Endothelial cell of umbilical vein (primary cell): Measurements from ENCODE around the gene C11orf21.

Source experiments
- EZH2 ChIP-seq: IDR thresholded peaks from 2 replicates; pipeline ENCODE4 v1.6.1; 2012; ENCODE audit warnings: borderline replicate concordance, low read depth, mild to moderate bottlenecking, moderate library complexity, low read length, inconsistent platforms; ENCODE audit not compliant: severe bottlenecking
- GATA2 ChIP-seq: IDR thresholded peaks from 2 replicates; pipeline ENCODE4 v1.7.0; 2011; ENCODE audit warnings: low read depth, mild to moderate bottlenecking, moderate library complexity, mixed read lengths, low read length; ENCODE audit not compliant: insufficient read length, insufficient read depth
- POLR2A ChIP-seq: IDR thresholded peaks from 2 replicates; pipeline ENCODE4 v1.6.1; 2012; ENCODE audit warnings: low read depth, mild to moderate bottlenecking, control low read depth, low read length
- POLR2AphosphoS5 ChIP-seq: IDR thresholded peaks from 2 replicates; pipeline ENCODE4 v1.6.1; 2012; ENCODE audit warnings: low read depth, mild to moderate bottlenecking, control low read depth, low read length, moderate library complexity; ENCODE audit not compliant: insufficient read depth
- TF ChIP-seq, protein P1 (sequence below), 2 donors: IDR thresholded peaks; 1 replicate in 1 of 2; 2 replicates in 1 of 2; pipeline ENCODE4 v1.5.1; 2011; ENCODE audit warnings: low read length in 2 of 2, mild to moderate bottlenecking in 2 of 2, moderate library complexity in 2 of 2, control low read depth in 1 of 2, inconsistent platforms in 1 of 2, low read depth in 1 of 2; ENCODE audit not compliant: insufficient read depth in 1 of 2; ENCODE audit errors: extremely low read depth in 1 of 2
- TF ChIP-seq, protein P2 (sequence below): IDR thresholded peaks from 2 replicates; pipeline ENCODE4 v1.6.1; 2011; ENCODE audit not compliant: insufficient read depth, insufficient read length

DNA sequence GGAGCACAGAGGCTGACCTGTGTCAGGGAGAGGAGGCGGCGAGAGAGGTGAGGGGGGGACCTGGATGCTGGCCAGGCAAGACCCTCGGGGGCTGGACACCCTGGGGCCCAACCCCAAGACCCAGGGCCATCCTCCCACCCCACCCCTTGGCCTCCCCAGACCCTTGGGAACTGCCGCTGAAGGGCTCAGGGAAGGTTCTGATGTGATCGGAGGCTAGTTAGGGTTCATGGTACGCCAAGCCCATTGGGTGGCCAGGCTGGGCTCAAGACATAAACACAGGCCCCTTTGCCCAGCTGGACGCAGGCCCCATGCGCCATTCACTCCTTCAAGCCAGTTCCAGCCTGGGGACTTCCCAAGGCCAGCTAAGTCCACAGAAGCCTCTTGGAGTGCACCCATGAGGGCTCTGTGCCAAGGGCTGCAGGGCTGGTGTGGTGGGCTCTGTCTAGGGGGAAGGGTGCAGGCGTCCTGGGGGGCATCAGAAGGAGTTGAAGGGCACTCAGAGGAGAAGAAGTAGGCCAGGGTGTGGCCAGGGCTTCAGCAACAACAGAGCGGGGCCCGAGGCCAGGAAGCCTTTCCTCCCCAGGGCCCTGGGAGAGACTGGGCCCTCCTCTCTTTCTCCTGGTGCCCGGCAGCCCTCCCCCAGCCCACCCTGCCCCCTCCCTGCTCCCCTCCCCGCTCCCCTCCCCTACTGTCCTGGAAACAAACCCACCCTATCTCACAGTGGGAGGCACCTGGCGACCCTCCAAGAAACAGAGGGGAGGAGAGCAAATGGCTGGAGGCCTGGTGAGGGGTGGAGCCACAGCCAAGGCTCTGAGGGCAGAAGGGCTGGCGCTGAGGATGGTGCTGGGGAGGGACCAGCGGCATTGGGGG is 13.0 kb upstream of the C11orf21 start:
- TF ChIP-seq, protein P1, sequence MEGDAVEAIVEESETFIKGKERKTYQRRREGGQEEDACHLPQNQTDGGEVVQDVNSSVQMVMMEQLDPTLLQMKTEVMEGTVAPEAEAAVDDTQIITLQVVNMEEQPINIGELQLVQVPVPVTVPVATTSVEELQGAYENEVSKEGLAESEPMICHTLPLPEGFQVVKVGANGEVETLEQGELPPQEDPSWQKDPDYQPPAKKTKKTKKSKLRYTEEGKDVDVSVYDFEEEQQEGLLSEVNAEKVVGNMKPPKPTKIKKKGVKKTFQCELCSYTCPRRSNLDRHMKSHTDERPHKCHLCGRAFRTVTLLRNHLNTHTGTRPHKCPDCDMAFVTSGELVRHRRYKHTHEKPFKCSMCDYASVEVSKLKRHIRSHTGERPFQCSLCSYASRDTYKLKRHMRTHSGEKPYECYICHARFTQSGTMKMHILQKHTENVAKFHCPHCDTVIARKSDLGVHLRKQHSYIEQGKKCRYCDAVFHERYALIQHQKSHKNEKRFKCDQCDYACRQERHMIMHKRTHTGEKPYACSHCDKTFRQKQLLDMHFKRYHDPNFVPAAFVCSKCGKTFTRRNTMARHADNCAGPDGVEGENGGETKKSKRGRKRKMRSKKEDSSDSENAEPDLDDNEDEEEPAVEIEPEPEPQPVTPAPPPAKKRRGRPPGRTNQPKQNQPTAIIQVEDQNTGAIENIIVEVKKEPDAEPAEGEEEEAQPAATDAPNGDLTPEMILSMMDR (IDR thresholded peaks at IDR 0.05; ENCODE audit: extremely low read depth in 1 of 2, insufficient read depth in 1 of 2, low read depth in 1 of 2, low read length in 2 of 2): no peak
- no peak for TF ChIP-seq GATA2
- no peak for TF ChIP-seq POLR2AphosphoS5
- TF ChIP-seq POLR2A: no peak
- TF ChIP-seq, protein P2, sequence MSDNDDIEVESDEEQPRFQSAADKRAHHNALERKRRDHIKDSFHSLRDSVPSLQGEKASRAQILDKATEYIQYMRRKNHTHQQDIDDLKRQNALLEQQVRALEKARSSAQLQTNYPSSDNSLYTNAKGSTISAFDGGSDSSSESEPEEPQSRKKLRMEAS: no peak
- no peak for TF ChIP-seq EZH2
